HepG2 (cell line): ENCODE data around the gene SORL1-AS1.
A peak's percentile ranks its signal among the peaks of the same experiment; 100 is the strongest.

Source experiments
- FLYWCH1 ChIP-seq: sonication (generic); formaldehyde crosslinking; IDR thresholded peaks from 2 replicates; pipeline ENCODE4 v1.8.1; 2023; ENCODE audit warnings: mild to moderate bottlenecking, missing genetic modification reagents
- FOXJ3 ChIP-seq: sonication (generic); formaldehyde crosslinking; IDR thresholded peaks from 2 replicates; pipeline ENCODE4 v1.4.0; 2020; ENCODE audit warnings: missing genetic modification reagents, mild to moderate bottlenecking, borderline replicate concordance
- MLLT10 ChIP-seq: sonication (generic); formaldehyde crosslinking; IDR thresholded peaks from 2 replicates; pipeline ENCODE4 v1.4.0; 2020; ENCODE audit warnings: missing genetic modification reagents
- NFKBIZ ChIP-seq: IDR thresholded peaks from 2 replicates; pipeline ENCODE4 v1.6.1; 2018; ENCODE audit warnings: missing genetic modification reagents, missing compliant biosample characterization
- REXO4 ChIP-seq: sonication (generic); formaldehyde crosslinking; IDR thresholded peaks from 2 replicates; pipeline ENCODE4 v1.8.0; 2022; ENCODE audit warnings: missing genetic modification reagents, mild to moderate bottlenecking, borderline replicate concordance
- ZNF101 ChIP-seq: sonication (generic); formaldehyde crosslinking; IDR thresholded peaks from 2 replicates; pipeline ENCODE4 v1.4.0; 2020; ENCODE audit warnings: mild to moderate bottlenecking, low read depth, missing genetic modification reagents, borderline replicate concordance
- ZNF17 ChIP-seq: sonication (generic); formaldehyde crosslinking; IDR thresholded peaks from 2 replicates; pipeline ENCODE4 v1.5.0; 2020; ENCODE audit warnings: mild to moderate bottlenecking, missing genetic modification reagents
- ZNF275 ChIP-seq: sonication (generic); formaldehyde crosslinking; IDR thresholded peaks from 2 replicates; pipeline ENCODE4 v1.8.0; 2022; ENCODE audit warnings: missing genetic modification reagents, mild to moderate bottlenecking, inconsistent platforms, borderline replicate concordance
- ZNF563 ChIP-seq: sonication (generic); formaldehyde crosslinking; IDR thresholded peaks from 2 replicates; pipeline ENCODE4 v1.8.0; 2022; ENCODE audit warnings: mild to moderate bottlenecking, moderate library complexity, missing genetic modification reagents
- ZNF639 ChIP-seq: conservative IDR thresholded peaks from 2 replicates; pipeline ENCODE4 v1.6.1; 2018; ENCODE audit warnings: missing genetic modification reagents
- ZNF678 ChIP-seq: sonication (generic); formaldehyde crosslinking; IDR thresholded peaks from 2 replicates; pipeline ENCODE4 v1.4.0; 2020; ENCODE audit warnings: mild to moderate bottlenecking, missing genetic modification reagents
- ZNF780A ChIP-seq: sonication (generic); formaldehyde crosslinking; IDR thresholded peaks from 2 replicates; pipeline ENCODE4 v1.8.0; 2022; ENCODE audit warnings: mild to moderate bottlenecking, missing genetic modification reagents, moderate library complexity
- ZNF891 ChIP-seq: sonication (generic); formaldehyde crosslinking; IDR thresholded peaks from 2 replicates; pipeline ENCODE4 v1.5.0; 2020; ENCODE audit warnings: mild to moderate bottlenecking, missing genetic modification reagents
- ZSCAN21 ChIP-seq: sonication (generic); formaldehyde crosslinking; IDR thresholded peaks from 2 replicates; pipeline ENCODE4 v1.8.0; 2022; ENCODE audit warnings: mild to moderate bottlenecking, missing genetic modification reagents, moderate library complexity, borderline replicate concordance
- TF ChIP-seq, protein P1 (sequence below): sonication (generic); formaldehyde crosslinking; IDR thresholded peaks from 2 replicates; pipeline ENCODE4 v1.5.0; 2020; ENCODE audit warnings: mild to moderate bottlenecking, missing genetic modification reagents, borderline replicate concordance
- TF ChIP-seq, protein P2 (sequence below), 2 experiments: sonication (generic) in 1 of 2; formaldehyde crosslinking in 1 of 2; IDR thresholded peaks; 2 replicates each; pipeline versions ENCODE4 v1.6.1 to v1.9.0; 2014 to 2022; ENCODE audit warnings: antibody characterized with exemption in 1 of 2, borderline replicate concordance in 1 of 2, inconsistent platforms in 1 of 2, low read depth in 1 of 2, missing genetic modification reagents in 1 of 2

Gene SORL1-AS1

DNA sequence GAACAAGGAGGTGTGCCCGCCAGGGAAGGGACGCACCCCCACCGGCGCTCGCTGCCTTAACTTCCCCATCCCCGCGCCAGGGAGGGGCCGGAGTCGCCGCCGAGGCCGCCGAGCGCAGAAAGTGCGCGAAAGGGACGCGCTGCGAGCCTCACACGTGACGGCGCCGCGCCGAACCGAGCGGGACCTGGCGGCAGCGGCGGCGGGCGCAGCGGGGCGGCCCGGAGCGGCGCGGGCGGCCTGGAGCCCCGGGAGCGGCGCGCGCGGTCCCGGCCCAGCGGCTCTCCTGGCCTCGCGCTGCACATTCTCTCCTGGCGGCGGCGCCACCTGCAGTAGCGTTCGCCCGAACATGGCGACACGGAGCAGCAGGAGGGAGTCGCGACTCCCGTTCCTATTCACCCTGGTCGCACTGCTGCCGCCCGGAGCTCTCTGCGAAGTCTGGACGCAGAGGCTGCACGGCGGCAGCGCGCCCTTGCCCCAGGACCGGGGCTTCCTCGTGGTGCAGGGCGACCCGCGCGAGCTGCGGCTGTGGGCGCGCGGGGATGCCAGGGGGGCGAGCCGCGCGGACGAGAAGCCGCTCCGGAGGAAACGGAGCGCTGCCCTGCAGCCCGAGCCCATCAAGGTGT, 670 bp downstream of the SORL1-AS1 start, which contains the start of gene SORL1 (continued):
- TF ChIP-seq, protein P1, sequence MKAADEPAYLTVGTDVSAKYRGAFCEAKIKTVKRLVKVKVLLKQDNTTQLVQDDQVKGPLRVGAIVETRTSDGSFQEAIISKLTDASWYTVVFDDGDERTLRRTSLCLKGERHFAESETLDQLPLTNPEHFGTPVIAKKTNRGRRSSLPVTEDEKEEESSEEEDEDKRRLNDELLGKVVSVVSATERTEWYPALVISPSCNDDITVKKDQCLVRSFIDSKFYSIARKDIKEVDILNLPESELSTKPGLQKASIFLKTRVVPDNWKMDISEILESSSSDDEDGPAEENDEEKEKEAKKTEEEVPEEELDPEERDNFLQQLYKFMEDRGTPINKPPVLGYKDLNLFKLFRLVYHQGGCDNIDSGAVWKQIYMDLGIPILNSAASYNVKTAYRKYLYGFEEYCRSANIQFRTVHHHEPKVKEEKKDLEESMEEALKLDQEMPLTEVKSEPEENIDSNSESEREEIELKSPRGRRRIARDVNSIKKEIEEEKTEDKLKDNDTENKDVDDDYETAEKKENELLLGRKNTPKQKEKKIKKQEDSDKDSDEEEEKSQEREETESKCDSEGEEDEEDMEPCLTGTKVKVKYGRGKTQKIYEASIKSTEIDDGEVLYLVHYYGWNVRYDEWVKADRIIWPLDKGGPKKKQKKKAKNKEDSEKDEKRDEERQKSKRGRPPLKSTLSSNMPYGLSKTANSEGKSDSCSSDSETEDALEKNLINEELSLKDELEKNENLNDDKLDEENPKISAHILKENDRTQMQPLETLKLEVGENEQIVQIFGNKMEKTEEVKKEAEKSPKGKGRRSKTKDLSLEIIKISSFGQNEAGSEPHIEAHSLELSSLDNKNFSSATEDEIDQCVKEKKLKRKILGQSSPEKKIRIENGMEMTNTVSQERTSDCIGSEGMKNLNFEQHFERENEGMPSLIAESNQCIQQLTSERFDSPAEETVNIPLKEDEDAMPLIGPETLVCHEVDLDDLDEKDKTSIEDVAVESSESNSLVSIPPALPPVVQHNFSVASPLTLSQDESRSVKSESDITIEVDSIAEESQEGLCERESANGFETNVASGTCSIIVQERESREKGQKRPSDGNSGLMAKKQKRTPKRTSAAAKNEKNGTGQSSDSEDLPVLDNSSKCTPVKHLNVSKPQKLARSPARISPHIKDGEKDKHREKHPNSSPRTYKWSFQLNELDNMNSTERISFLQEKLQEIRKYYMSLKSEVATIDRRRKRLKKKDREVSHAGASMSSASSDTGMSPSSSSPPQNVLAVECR (CRISPR knock-in tag), result peak; percentile 69; the same call in 1 of the 2 replicates
- TF ChIP-seq ZNF678 (CRISPR knock-in tag), result no peak
- TF ChIP-seq MLLT10, result no peak
- TF ChIP-seq ZNF275 (CRISPR knock-in tag), result 0 out of 2 replicates have a peak, but pooled peaks have one; percentile 32
- no peak for TF ChIP-seq ZNF780A (CRISPR knock-in tag)
- peak; percentile 67; the same call in 1 of the 2 replicates for TF ChIP-seq ZSCAN21 (CRISPR knock-in tag)
- no peak for TF ChIP-seq NFKBIZ (CRISPR knock-in tag)
- TF ChIP-seq ZNF563, result peak; percentile 83; the same call in 1 of the 2 replicates
- no peak for TF ChIP-seq FOXJ3 (CRISPR knock-in tag)
- no peak for TF ChIP-seq ZNF17 (CRISPR knock-in tag)
- no peak for TF ChIP-seq FLYWCH1 (CRISPR knock-in tag)
- 0 out of 2 replicates have a peak, but pooled peaks have one; percentile 42 for TF ChIP-seq ZNF101
- TF ChIP-seq REXO4 (CRISPR knock-in tag), result no peak
- peak; percentile 36; the same call in 1 of the 2 replicates for TF ChIP-seq ZNF639
- no peak for TF ChIP-seq ZNF891 (CRISPR knock-in tag)
- TF ChIP-seq, protein P2, sequence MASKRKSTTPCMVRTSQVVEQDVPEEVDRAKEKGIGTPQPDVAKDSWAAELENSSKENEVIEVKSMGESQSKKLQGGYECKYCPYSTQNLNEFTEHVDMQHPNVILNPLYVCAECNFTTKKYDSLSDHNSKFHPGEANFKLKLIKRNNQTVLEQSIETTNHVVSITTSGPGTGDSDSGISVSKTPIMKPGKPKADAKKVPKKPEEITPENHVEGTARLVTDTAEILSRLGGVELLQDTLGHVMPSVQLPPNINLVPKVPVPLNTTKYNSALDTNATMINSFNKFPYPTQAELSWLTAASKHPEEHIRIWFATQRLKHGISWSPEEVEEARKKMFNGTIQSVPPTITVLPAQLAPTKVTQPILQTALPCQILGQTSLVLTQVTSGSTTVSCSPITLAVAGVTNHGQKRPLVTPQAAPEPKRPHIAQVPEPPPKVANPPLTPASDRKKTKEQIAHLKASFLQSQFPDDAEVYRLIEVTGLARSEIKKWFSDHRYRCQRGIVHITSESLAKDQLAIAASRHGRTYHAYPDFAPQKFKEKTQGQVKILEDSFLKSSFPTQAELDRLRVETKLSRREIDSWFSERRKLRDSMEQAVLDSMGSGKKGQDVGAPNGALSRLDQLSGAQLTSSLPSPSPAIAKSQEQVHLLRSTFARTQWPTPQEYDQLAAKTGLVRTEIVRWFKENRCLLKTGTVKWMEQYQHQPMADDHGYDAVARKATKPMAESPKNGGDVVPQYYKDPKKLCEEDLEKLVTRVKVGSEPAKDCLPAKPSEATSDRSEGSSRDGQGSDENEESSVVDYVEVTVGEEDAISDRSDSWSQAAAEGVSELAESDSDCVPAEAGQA (IDR thresholded peaks at IDR 0.05; ENCODE audit: low read depth), result 0 out of 2 replicates have a peak, but pooled peaks have one; percentile 13
- TF ChIP-seq, protein P2 (CRISPR knock-in tag; IDR thresholded peaks at IDR 0.05; ENCODE audit: borderline replicate concordance), result no peak
